Stimulated activated CD8-positive, alpha-beta memory T cell treated with anti-CD3 and anti-CD28 coated beads, Interleukin-4, amount 100 ng/mL, for 48 hours (primary cell): Measurements from ENCODE around the gene RBM19.
"Not testable (repeated sequence)": the region's sequence is repeated elsewhere in the genome, so short reads cannot be mapped to it uniquely, and the experiment has no call there.

Experiments used
- DNase-seq: peaks from one replicate; pipeline ENCODE4 v3.0.0-alpha.2; 2020

Gene RBM19

GRCh38 chr12:113926788-113927187 lies 39.3 kb downstream of the RBM19 start:
- DNase-seq: no peak

GRCh38 chr12:113924341-113924740 lies 41.8 kb downstream of the RBM19 start:
- DNase-seq: no peak

GRCh38 chr12:113923251-113923650 lies 42.9 kb downstream of the RBM19 start:
- DNase-seq: no peak

GRCh38 chr12:113921430-113921829 lies 44.7 kb downstream of the RBM19 start:
- DNase-seq: no peak

GRCh38 chr12:113919791-113920190 lies 46.3 kb downstream of the RBM19 start:
- no peak for DNase-seq

- no peak for DNase-seq
Measured at GRCh38 chr12:113918306-113918705, 47.8 kb downstream of the RBM19 start.

- no peak for DNase-seq
Measured at GRCh38 chr12:113917393-113917792, 48.7 kb downstream of the RBM19 start.

GRCh38 chr12:113914806-113915205 lies 51.3 kb downstream of the RBM19 start:
- no peak for DNase-seq

- no peak for DNase-seq
Measured at GRCh38 chr12:113914176-113914575, 51.9 kb downstream of the RBM19 start.

GRCh38 chr12:113912760-113913329 lies 53.3 kb downstream of the RBM19 start:
- peak; percentile 76 for DNase-seq

- DNase-seq: no peak
Measured at GRCh38 chr12:113911971-113912759, 54.0 kb downstream of the RBM19 start.

GRCh38 chr12:113910751-113911272 lies 55.3 kb downstream of the RBM19 start:
- no peak for DNase-seq

- no peak for DNase-seq
Measured at GRCh38 chr12:113909776-113910420, 56.2 kb downstream of the RBM19 start.

GRCh38 chr12:113908584-113909100 lies 57.5 kb downstream of the RBM19 start:
- no peak for DNase-seq

- no peak for DNase-seq
Measured at GRCh38 chr12:113907446-113908180, 58.5 kb downstream of the RBM19 start.

- DNase-seq: no peak
Measured at GRCh38 chr12:113906411-113907200, 59.5 kb downstream of the RBM19 start.

GRCh38 chr12:113905829-113906228 lies 60.3 kb downstream of the RBM19 start:
- no peak for DNase-seq

GRCh38 chr12:113903381-113903863 lies 62.7 kb downstream of the RBM19 start:
- no peak for DNase-seq

- DNase-seq: not testable (repeated sequence)
Measured at GRCh38 chr12:113901319-113901718, 64.8 kb downstream of the RBM19 start.

GRCh38 chr12:113900716-113901115 lies 65.4 kb downstream of the RBM19 start:
- no peak for DNase-seq

GRCh38 chr12:113899561-113900471 lies 66.3 kb downstream of the RBM19 start:
- DNase-seq: no peak
